ENCODE data around the gene ANKH.

The ANKH gene

GRCh38 chr5:14655146-14655741 lies 216.3 kb downstream of the ANKH start:
- DNase-seq, result no peak

Data from activated naive CD4-positive, alpha-beta T cell (primary cell).